Skeletal muscle satellite cell (primary cell): ENCODE measurements around the gene HSPG2.

Experiments
- H3K27me3 ChIP-seq: 2 replicates; pipeline ENCODE4 v1.7.0; 2013; ENCODE audit warnings: low read length; ENCODE audit not compliant: control insufficient read depth, insufficient read depth
- H3K36me3 ChIP-seq: 2 replicates; pipeline ENCODE4 v1.7.0; 2013; ENCODE audit warnings: mild to moderate bottlenecking, control low read depth, low read length; ENCODE audit not compliant: insufficient read depth
- H3K4me1 ChIP-seq: 2 replicates; pipeline ENCODE4 v1.7.0; 2013; ENCODE audit warnings: low read length; ENCODE audit not compliant: control insufficient read depth, insufficient read depth
- H3K4me2 ChIP-seq: 2 replicates; pipeline ENCODE4 v1.7.0; 2013; ENCODE audit warnings: mild to moderate bottlenecking, low read length
- H3K4me3 ChIP-seq: 2 replicates; pipeline ENCODE4 v1.7.0; 2013; ENCODE audit warnings: low read length
- H3K9ac ChIP-seq: 2 replicates; pipeline ENCODE4 v1.7.0; 2013; ENCODE audit warnings: mild to moderate bottlenecking, low read depth, low read length, moderate library complexity
- H3K9me3 ChIP-seq: replicated peaks from 2 replicates; pipeline ENCODE4 v1.7.0; 2013; ENCODE audit warnings: mild to moderate bottlenecking, control low read depth, low read length

Gene HSPG2

GRCh38 chr1:21816602-21817302 lies 120.4 kb downstream of the HSPG2 start:
- peaks cover 21% of the 10 kb centered on the region for H3K36me3 ChIP-seq
- no peak overlapping the region for H3K4me2 ChIP-seq
- no peaks in the 10 kb centered on the region for H3K9me3 ChIP-seq
- H3K4me1 ChIP-seq, result peaks cover 13% of the 10 kb centered on the region
- H3K9ac ChIP-seq, result no peak overlapping the region
- no peak overlapping the region for H3K4me3 ChIP-seq
- no peaks in the 10 kb centered on the region for H3K27me3 ChIP-seq

- Histone ChIP-seq H3K9ac (no peak overlapping the region), H3K4me1 (peaks cover 13% of the 10 kb centered on the region), H3K36me3 (peaks cover 12% of the 10 kb centered on the region), H3K27me3 (no peaks in the 10 kb centered on the region), H3K9me3 (no peaks in the 10 kb centered on the region), H3K4me2 (no peak overlapping the region), H3K4me3 (no peak overlapping the region)
These were observed 121.3 kb downstream of the HSPG2 start for GRCh38 chr1:21815724-21816321.

GRCh38 chr1:21814981-21815582 lies 122.0 kb downstream of the HSPG2 start:
- Histone ChIP-seq H3K4me1 (peaks cover 13% of the 10 kb centered on the region), H3K4me3 (no peak overlapping the region), H3K4me2 (no peak overlapping the region), H3K9ac (no peak overlapping the region), H3K36me3 (peaks cover 7% of the 10 kb centered on the region), H3K27me3 (no peaks in the 10 kb centered on the region), H3K9me3 (no peaks in the 10 kb centered on the region)

GRCh38 chr1:21814241-21814918 lies 122.7 kb downstream of the HSPG2 start:
- Histone ChIP-seq H3K36me3 (peaks cover 2% of the 10 kb centered on the region), H3K4me1 (peaks cover 13% of the 10 kb centered on the region), H3K27me3 (peaks cover under 1% of the 10 kb centered on the region), H3K9ac (no peak overlapping the region), H3K4me3 (no peak overlapping the region), H3K9me3 (no peaks in the 10 kb centered on the region), H3K4me2 (no peak overlapping the region)

GRCh38 chr1:21813542-21813941 lies 123.6 kb downstream of the HSPG2 start:
- Histone ChIP-seq H3K9me3 (no peaks in the 10 kb centered on the region), H3K4me1 (peaks cover 13% of the 10 kb centered on the region), H3K4me2 (no peak overlapping the region), H3K9ac (no peak overlapping the region), H3K4me3 (no peak overlapping the region), H3K36me3 (no peaks in the 10 kb centered on the region), H3K27me3 (peaks cover 2% of the 10 kb centered on the region)

GRCh38 chr1:21811875-21812305 lies 125.2 kb downstream of the HSPG2 start, which contains the start of gene LDLRAD2:
Gene LDLRAD2 (plus strand): TSS chr1:21812265. CDS start chr1:21812452, 187 bp downstream.
- no peak within 1 kb of the TSS for H3K4me2 ChIP-seq
- no peaks in the 10 kb centered on the region for H3K36me3 ChIP-seq
- no peaks in the 10 kb centered on the region for H3K9me3 ChIP-seq
- H3K9ac ChIP-seq, result no peak within 1 kb of the TSS
- H3K4me3 ChIP-seq, result no peak within 1 kb of the TSS
- peaks cover 2% of the 10 kb centered on the region for H3K27me3 ChIP-seq
- H3K4me1 ChIP-seq, result peaks cover 7% of the 10 kb centered on the region

- Histone ChIP-seq H3K4me1 (no peaks in the 10 kb centered on the region), H3K4me3 (no peak overlapping the region), H3K9me3 (no peaks in the 10 kb centered on the region), H3K36me3 (no peaks in the 10 kb centered on the region), H3K4me2 (no peak overlapping the region), H3K27me3 (peaks cover 11% of the 10 kb centered on the region), H3K9ac (no peak overlapping the region)
These were observed 132.6 kb downstream of the HSPG2 start for GRCh38 chr1:21804536-21804935.

- no peak overlapping the region for H3K4me3 ChIP-seq
- H3K36me3 ChIP-seq, result no peaks in the 10 kb centered on the region
- H3K9me3 ChIP-seq, result no peaks in the 10 kb centered on the region
- H3K9ac ChIP-seq, result no peak overlapping the region
- peaks cover 4% of the 10 kb centered on the region for H3K27me3 ChIP-seq
- H3K4me1 ChIP-seq, result no peaks in the 10 kb centered on the region
- H3K4me2 ChIP-seq, result no peak overlapping the region
These were observed 136.0 kb downstream of the HSPG2 start for GRCh38 chr1:21801100-21801499.

- H3K4me1 ChIP-seq, result no peaks in the 10 kb centered on the region
- no peak overlapping the region for H3K4me3 ChIP-seq
- no peak overlapping the region for H3K9ac ChIP-seq
- no peak overlapping the region for H3K4me2 ChIP-seq
- peaks cover 4% of the 10 kb centered on the region for H3K27me3 ChIP-seq
- no peaks in the 10 kb centered on the region for H3K36me3 ChIP-seq
- peaks cover 5% of the 10 kb centered on the region for H3K9me3 ChIP-seq
These were observed 137.4 kb downstream of the HSPG2 start for GRCh38 chr1:21799730-21800129.

- H3K9ac ChIP-seq, result no peak overlapping the region
- H3K4me2 ChIP-seq, result no peak overlapping the region
- H3K4me1 ChIP-seq, result no peaks in the 10 kb centered on the region
- no peak overlapping the region for H3K4me3 ChIP-seq
- H3K9me3 ChIP-seq, result peaks cover 8% of the 10 kb centered on the region
- no peaks in the 10 kb centered on the region for H3K36me3 ChIP-seq
- H3K27me3 ChIP-seq, result no peaks in the 10 kb centered on the region
These were observed 142.0 kb downstream of the HSPG2 start for GRCh38 chr1:21795075-21795474.

GRCh38 chr1:21794656-21795055 lies 142.5 kb downstream of the HSPG2 start:
- H3K36me3 ChIP-seq, result no peaks in the 10 kb centered on the region
- H3K4me3 ChIP-seq, result no peak overlapping the region
- no peaks in the 10 kb centered on the region for H3K27me3 ChIP-seq
- H3K9ac ChIP-seq, result no peak overlapping the region
- H3K4me2 ChIP-seq, result no peak overlapping the region
- no peaks in the 10 kb centered on the region for H3K4me1 ChIP-seq
- peaks cover 8% of the 10 kb centered on the region for H3K9me3 ChIP-seq
